AG04449 (cell line): Measurements from ENCODE around the gene TIRAP.

Experiments
- CTCF ChIA-PET: fragments of 350-600 bp; formaldehyde crosslinking; extraction: SDS; loops from one replicate; lab custom pipeline; 2021; ENCODE audit warnings: antibody characterized with exemption; lab: Yijun Ruan, JAX
- POLR2A ChIA-PET: fragments of 400-600, 350-600 bp; formaldehyde crosslinking; extraction: SDS; loops from one replicate; lab custom pipeline; 2020; ENCODE audit warnings: antibody characterized with exemption, inconsistent platforms; lab: Yijun Ruan, JAX
- DNase-seq: peaks from one replicate; pipeline ENCODE4 v3.0.0-alpha.2; 2010; ENCODE audit warnings: low read depth, low spot score
- H3K4me3 ChIP-seq: 2 replicates; pipeline ENCODE4 v1.5.1; 2011; ENCODE audit warnings: low read depth, mild to moderate bottlenecking, control low read depth, low read length
- TF ChIP-seq, protein P1 (sequence below): IDR thresholded peaks from one replicate; pipeline ENCODE4 v1.5.1; 2011; ENCODE audit warnings: mild to moderate bottlenecking, moderate library complexity, low read length, control low read depth, inconsistent platforms; ENCODE audit not compliant: insufficient read depth; ENCODE audit errors: missing control alignments

The TIRAP gene

DNA sequence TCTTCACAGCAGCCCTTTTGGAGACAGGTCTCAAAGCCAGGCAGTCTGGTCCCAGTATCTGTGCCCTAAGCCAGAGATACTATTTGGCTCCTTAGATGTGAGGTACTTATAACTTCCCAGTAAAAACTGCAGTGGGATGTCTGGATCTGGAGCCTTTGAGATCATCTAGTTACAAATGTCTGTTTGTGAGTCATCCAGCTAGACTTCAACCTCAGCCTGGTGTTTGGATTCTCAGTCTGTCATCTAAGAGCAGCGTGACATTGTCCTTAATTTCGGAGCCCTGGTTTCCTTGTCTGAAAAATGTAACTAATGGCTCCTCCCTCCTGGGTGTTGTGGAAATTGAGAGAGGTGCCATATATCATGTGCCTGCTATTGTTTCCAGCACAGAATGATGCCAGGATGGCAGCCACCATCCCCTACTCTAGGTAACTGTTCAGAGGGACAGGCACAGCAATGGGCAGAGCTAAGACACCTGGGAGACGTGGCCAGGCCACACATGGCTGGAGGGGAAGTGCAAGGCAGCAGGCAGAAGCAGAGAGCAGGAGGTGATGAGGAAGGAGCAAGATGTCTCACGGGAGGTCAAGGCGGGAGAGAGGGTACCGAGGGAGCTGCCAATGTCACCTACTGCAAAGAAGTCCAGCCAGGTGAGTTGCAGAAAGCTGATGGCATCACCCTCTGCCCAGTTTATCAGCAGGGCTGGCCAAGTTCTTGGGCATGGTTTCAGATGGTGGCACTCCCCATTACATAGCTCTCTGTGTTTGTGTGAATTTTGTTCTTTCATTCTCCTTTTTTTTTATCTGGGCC lies 52.0 kb downstream of the TIRAP start:
- H3K4me3 ChIP-seq, result no peak overlapping the region
- ChIA-PET POLR2A (interaction anchor here (0.6 to 0.7 kb wide), 2 partner anchors 11 to 14 kb away, joined by 3 read pairs; no protein-coding TSS in a partner anchor), CTCF (interaction anchor here (0.9 to 1.3 kb wide), 2 partner anchors 15 to 24 kb away, joined by 3 to 6 read pairs; no protein-coding TSS in a partner anchor)
- no peak for DNase-seq
- TF ChIP-seq, protein P1, sequence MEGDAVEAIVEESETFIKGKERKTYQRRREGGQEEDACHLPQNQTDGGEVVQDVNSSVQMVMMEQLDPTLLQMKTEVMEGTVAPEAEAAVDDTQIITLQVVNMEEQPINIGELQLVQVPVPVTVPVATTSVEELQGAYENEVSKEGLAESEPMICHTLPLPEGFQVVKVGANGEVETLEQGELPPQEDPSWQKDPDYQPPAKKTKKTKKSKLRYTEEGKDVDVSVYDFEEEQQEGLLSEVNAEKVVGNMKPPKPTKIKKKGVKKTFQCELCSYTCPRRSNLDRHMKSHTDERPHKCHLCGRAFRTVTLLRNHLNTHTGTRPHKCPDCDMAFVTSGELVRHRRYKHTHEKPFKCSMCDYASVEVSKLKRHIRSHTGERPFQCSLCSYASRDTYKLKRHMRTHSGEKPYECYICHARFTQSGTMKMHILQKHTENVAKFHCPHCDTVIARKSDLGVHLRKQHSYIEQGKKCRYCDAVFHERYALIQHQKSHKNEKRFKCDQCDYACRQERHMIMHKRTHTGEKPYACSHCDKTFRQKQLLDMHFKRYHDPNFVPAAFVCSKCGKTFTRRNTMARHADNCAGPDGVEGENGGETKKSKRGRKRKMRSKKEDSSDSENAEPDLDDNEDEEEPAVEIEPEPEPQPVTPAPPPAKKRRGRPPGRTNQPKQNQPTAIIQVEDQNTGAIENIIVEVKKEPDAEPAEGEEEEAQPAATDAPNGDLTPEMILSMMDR, result no peak

GRCh38 chr11:126335463-126335760 lies 52.5 kb downstream of the TIRAP start:
- POLR2A ChIA-PET, result no interaction called here
- no peak overlapping the region for H3K4me3 ChIP-seq
- CTCF ChIA-PET, result interaction anchor here (0.9 to 1.3 kb wide), 2 partner anchors 16 to 25 kb away, joined by 3 to 6 read pairs; no protein-coding TSS in a partner anchor
- DNase-seq, result no peak
- TF ChIP-seq, protein P1, result no peak

GRCh38 chr11:126336138-126336541 lies 53.2 kb downstream of the TIRAP start:
- CTCF ChIA-PET, result no interaction called here
- no peak overlapping the region for H3K4me3 ChIP-seq
- no peak for DNase-seq
- POLR2A ChIA-PET, result no interaction called here
- TF ChIP-seq, protein P1, result no peak

DNA sequence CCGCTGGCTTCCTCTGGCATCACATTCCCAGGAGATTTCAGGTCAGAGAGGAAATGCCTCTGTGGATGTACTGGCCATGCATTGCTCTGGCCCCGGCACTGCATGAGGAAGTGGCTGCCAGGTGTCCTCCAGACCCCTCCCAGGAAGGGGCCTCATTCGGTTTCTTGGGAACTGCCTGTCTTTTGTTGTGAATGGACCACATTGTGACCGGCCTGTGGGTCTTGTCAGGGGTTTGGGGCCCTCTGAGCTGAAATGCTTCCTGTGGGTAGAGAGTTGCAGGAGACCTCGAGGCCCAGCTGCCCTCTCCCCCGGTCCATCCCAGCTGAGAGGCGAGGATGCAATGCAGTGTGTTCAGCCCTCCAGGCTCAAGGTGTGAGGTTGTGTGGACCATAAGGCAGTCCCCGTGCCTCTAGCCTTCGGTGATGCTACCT lies 53.8 kb downstream of the TIRAP start:
- H3K4me3 ChIP-seq, result no peak overlapping the region
- ChIA-PET CTCF (interaction anchor here (1.2 kb wide), 1 partner anchor 26 kb away, joined by 3 read pairs; no protein-coding TSS in a partner anchor), POLR2A (no interaction called here)
- DNase-seq, result no peak
- TF ChIP-seq, protein P1, result no peak

DNA sequence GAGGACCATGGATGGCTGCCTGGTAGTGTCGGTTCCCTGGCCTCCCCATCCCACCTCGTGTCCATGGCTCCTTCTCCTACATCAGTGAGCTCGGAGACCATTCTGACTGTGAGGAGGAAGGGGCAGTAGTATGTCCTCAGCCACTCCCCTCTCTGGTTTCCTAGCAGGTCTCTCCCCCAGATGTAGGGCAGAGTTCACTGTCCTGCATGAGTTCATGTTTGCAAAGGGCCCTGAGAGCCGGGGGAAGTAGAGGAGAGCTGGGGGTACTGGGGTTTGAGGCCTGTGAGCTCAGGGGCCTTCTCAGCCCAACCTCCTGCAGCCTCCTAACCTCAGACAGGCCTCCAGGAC lies 54.2 kb downstream of the TIRAP start:
- no peak overlapping the region for H3K4me3 ChIP-seq
- POLR2A ChIA-PET, result no interaction called here
- DNase-seq, result no peak
- CTCF ChIA-PET, result interaction anchor here (1.2 kb wide), 1 partner anchor 27 kb away, joined by 3 read pairs; no protein-coding TSS in a partner anchor
- TF ChIP-seq, protein P1, result no peak

DNA sequence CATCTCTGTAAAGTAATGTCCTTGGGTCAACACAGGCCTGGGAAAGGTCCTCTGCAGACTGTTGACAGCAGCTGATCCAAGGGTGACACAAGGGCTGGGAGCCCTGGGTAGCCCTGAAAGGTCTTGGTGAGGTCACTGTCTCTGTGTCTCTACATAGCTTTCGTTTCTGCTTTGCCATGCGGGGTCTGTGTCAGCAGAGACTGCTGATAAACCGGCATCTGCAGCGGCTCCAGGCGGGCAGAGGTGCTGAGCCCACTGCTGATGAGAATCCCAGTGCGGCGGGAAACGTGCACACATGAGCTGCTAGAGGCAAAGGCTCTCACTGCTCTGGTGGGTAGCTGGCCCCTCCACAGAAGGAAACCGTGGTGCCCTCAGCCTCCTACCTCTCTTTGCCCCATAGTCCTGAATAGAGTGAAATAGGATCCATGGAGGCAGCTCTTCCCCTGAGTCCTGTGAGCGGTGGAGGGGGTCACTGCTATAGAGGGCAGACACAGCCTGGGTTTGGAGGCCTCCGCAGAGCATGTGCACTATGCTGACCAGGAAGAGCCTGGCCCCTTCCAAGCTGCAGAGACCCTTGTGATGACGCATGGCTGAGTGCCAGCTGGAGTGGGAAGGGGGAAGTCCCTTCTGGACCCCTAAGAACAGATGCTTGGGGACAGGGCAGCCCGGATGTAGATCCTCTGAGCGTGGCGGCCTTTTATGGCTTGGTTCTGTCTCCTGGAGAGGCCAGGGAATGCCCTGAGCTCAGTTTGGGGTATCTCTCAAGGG lies 54.8 kb downstream of the TIRAP start:
- CTCF ChIA-PET, result interaction anchor here (1.2 kb wide), 1 partner anchor 27 kb away, joined by 3 read pairs; no protein-coding TSS in a partner anchor
- DNase-seq, result no peak
- TF ChIP-seq, protein P1, result no peak
- H3K4me3 ChIP-seq, result no peak overlapping the region
- POLR2A ChIA-PET, result no interaction called here
